DMS 273 treated with DMSO at 0.1 percent for 48 hours (cell line): ENCODE results near the gene ZNF775.

ENCODE experiments used
- DNase-seq: peaks from one replicate; lab custom pipeline; 2025; lab: John Stamatoyannopoulos, UW

Gene ZNF775

DNA sequence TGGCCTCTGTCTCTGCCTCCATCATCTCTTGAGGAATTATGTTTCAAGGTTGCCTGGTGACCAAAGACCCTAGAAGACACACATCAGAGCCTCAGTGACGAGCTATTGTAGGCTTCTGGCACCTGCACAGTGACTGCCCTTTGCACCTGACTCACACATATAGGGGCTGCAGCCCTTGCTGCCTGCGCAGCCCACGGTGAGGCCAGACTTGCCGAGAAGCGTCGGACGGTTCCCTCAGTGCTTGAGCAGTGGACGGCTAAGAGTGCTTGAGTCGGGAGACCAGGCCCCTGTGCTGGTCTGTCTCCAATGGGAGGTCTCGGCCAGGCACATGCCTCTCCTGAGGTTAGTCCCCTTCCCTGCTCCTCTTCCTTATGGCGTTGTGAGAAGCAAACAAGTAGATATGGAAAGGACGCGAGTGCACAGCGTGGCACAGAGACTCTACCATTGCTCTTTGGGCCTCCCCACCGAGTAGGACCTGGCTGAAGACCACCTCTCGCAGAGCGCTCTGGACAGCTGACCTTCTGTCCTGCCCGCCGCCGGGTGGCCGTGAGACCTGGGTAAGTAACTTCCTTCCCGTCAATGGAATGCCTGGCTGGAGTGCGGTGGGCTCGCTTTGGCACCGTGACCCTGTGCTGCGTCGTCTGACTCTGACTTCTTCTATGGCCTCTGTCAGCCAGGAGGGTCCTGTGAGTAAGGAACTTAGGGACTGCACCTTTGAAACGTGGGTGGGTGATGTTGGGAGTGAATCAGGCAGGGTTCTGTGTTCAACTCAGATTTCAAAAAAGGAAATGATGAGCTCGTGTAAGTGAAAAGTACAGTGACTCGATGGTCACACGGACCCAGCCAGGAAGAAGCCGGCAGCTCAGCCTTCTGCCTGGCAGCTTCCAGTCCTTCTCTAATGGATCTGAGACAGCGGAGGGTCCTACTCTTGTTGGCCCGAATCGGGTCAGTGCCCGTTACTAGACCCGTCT is 33.7 kb downstream of the ZNF775 start:
- no peak for DNase-seq

DNA sequence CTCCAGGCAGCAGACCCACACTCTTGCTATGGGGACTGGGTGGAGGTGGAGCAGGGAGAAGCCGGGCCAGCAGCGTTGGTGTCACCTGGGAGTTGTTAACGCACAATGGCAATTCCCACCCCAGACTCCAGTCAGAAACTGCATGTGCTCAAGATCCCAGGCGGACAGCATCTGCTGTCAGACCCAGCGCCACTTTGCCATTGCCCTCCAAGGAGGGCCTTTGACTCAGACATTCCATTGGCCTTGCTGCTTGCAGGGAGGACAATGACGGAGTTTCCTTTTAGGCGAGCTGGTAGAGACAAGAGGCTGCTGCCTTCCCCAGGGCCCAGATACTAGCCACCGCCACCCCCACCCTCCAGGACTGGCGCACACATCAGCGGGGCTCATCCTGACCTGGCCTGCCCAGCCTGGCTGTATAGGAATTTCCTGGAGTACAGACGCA is 34.5 kb downstream of the ZNF775 start:
- DNase-seq, result no peak

DNA sequence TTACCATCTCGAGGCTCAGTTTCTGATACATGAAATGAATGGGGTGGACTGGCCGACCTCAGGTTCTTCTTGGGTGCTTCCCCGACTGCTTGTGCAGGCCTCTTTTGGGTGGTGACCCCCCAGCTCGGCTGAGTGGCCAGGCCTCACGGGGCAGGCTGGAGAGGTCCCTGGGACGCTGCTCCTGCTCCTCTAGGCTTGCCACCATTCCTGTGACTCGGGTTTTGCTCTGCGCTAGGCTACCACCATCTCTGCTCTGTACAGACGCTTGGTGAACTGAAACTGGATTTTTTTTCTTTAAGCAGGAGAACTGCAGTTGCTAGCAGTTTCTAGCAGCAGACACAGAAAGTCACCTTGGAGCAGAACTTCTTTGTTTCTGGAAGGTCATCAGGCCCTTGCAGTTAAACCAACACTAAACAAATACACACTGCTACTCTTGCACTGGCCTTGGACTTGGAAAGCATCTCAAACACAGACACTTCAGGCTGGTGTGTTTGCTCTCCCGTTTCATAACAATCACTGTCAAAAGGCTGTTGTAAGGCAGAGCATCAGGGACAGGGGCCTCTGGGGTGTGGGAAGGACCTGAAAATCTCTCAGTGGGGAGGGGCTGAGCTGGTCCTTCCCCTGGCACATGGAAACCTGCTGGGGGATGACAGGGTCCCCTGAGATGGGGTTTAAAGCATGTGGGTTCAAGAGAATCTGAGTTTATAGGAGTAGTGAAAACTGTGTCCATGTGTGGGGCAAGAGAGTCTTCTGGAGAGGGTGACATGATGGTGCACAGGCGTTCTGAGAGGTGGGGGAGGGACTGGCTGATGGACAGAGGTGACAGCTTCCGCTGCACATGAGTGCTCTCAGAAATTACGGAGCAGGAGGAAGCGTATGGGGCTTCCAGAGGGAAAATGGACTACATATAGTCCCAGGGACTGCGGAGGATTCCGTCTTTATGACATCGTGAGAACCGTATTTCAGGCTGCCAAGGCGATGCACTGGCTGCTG is 36.3 kb downstream of the ZNF775 start:
- DNase-seq, result no peak

DNA sequence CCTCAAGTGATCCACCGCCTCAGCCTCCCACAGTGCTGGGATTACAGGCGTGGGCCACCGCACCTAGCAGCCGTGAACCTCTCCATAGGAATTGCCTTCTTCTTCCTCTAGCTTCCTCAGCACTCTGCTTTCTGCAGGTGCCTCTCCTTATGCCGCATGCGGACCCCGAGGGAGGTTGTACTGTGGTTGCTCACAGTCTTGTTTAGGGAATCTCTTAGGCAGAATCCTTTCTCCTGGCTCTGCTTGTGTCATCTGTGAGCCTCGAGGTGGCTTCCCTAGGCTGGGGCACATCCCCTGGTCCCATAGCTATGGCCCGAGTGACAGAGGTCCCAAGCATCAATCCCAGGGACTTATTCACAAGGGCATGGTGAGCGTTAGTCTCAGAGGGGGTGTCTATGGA is 38.1 kb downstream of the ZNF775 start:
- DNase-seq, result no peak

DNA sequence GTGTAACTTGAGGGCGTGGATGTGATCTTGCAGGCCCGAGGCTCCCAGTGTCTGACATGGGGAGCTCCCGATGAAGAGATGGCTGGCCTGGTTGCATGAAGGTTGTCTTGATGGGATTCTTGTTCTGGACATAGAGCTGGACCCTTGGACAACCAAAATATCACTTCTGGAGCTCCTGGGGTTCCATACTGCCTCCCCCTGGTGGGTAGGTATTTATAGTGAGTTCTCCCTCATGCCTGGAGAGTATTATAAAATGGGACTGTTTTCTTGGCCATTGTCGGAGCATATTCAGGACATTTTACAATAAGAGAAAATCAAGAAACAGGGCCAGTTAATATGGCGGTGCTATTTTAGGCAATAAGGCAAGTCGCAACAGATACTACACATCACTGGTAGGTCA is 38.7 kb downstream of the ZNF775 start:
- no peak for DNase-seq

DNA sequence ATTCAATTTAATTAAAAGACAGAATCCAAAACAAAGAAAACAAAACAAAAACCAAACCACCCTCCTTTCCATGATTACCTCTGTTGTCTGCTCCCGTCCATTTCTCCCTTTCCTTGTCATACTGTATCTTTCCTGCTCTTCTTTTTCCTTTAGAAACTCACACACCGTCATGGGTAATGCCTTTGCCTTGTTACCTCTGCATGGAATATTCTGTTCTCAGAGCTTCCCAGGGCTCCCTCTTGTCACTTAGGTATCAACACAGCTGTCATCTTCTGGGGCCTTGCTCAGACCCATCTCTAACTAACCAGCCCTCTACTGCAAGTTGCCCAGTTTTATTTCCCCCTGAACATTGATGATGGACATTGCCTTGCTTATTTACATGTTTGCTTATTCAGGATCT is 41.1 kb downstream of the ZNF775 start:
- DNase-seq, result no peak

DNA sequence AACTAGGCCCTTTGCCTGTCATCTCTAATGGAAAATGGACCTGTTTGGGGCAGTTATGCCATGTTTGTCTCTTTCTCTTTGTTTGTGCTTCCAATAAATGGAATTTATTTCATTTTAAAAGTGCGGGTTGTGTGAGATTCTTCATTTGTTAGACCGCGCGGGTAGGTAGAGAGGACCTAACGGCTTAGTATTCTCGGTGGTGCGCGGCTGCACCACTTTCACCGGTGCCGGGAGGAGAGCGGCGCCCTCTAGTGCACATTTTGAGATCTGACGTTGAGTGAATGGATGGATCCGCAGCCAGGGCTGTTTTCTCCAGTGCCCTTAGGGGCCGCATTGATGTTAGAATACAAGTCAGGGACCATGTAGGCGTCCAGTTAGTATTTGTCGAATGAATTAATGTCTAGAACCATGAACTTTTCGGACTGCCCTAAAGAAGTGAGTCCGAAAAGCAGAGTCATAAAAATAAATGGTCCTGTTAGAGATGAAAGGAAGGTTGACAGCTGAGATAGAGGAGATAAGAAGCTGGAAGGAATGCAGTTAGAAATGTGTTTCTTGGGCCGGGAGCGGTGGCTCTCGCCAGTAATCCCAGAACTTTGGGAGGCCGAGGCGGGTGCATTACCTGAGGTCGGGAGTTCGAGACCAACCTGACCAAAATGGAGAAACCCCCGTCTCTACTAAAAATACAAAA is 42.0 kb downstream of the ZNF775 start:
- no peak for DNase-seq

DNA sequence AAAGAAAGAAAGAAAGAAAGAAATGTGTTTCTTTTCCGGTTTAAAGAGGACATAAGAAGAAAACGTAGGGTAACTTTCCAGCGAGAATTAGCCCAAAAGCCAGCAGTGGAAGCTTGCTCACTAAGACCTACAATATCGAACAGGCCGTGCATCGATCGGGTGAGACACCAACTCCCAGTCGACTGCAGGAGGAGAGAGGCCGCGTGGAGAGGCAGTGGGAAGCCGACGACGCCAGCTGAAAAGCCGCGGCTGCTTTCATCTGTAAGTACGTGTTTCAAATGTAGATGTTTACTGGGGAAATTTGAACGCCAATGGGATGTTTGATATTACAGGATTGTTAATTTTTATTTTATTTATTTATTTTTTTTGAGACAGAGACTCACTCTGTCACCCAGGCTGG is 42.7 kb downstream of the ZNF775 start:
- DNase-seq, result no peak

DNA sequence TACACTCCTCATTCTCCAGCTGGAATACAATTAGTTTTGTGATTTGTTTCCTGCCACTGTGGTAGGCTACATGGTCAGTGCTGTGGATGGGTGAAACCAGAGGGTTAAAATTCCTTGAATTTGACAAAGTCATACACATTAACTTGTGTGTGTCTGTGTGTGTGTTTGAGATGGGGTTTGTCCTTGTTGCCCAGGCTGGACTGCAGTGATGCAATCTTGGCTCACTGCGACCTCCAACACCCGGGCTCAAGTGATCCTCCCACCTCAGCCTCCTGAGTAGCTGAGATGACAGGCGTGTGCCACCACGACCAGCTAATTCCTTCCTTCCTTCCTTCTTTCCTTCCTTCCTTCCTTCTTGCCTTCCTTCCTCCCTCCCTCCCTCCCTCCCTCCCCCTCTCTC is 46.5 kb downstream of the ZNF775 start:
- DNase-seq, result no peak

DNA sequence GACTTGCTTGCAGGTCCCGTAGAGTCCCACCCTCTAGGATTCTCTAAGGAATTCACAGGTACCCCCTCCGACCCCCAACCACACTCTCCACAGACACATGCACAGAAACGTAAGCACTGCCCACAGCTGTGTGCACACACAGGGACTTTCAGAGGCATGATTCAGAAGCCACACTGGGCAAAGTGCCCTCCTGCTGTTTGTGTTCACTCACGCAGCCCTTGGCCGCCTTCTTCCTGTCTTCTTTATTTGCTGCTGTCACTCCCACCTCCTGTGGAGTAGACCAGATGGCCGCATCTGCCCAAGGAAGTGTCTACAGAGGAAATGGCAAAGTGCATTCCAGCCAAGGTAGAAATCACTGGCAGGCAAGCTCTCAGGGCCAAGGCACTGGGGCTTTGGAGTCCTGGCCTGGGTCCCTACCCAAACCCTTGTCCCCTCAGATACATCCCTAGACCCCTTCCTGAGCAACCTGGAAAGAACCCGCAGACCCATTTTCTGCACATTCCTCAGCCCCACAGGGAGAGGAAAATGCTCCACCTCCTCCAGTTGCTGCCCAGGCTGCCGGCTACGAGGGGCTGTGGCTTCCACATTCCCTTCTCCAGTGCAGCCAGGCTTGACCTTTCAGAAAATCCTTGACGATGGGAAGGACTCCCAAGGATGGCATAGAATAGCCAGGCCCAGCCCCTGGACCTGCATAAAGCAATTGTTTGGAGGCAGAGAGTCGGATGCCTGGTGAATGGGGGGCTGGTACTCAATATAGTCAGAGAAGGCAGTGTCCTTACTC is 49.7 kb downstream of the ZNF775 start:
- peak; percentile 94 for DNase-seq

DNA sequence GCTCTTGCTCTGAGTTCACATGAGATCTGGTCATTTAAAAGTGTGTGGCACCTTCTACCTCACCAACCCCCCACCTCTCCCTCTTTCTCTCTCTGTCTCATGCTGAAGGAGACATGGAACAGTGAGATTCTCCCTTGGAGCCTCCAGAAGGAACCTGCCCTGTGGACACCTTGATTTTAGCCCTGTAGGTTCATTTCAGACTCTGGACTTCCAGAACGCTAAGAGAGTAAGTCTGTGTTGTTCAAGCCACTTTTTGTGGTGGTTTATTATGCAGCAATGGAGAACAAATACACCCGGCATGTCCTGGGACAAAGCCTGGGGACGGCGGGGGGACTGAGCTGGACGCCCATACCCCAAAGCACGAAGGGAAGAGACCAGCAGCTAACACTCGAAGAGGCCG is 50.6 kb downstream of the ZNF775 start:
- DNase-seq, result no peak

DNA sequence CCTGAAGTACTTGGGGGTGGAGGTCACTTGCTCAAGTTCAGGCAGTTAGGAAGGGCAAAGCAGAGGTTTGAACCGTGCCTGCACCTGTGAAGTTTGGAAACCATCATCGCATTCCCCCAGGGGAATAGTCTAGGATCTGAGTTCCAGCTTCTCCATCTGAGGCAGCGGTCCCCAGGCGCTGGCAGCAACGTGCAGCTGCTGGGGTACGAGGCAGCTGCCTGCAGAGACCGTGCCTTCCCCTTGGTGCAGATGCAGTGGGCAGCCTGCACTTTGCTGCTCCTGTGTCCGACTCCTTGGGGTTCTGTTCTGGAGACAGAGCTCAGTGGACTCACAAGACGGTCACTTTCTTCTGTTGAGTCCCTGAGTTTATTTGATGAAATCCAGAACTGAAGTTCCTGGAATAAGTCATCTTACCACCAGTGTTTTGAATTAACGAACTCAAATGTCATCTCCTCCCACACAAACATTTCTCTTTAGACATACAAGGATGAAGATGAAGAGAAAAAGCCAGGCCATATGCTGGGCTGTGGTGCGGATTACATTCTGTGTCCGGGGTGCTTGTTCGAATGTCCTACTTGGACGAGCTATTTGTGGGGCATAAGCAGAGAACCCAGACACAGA is 51.4 kb downstream of the ZNF775 start:
- DNase-seq, result no peak

DNA sequence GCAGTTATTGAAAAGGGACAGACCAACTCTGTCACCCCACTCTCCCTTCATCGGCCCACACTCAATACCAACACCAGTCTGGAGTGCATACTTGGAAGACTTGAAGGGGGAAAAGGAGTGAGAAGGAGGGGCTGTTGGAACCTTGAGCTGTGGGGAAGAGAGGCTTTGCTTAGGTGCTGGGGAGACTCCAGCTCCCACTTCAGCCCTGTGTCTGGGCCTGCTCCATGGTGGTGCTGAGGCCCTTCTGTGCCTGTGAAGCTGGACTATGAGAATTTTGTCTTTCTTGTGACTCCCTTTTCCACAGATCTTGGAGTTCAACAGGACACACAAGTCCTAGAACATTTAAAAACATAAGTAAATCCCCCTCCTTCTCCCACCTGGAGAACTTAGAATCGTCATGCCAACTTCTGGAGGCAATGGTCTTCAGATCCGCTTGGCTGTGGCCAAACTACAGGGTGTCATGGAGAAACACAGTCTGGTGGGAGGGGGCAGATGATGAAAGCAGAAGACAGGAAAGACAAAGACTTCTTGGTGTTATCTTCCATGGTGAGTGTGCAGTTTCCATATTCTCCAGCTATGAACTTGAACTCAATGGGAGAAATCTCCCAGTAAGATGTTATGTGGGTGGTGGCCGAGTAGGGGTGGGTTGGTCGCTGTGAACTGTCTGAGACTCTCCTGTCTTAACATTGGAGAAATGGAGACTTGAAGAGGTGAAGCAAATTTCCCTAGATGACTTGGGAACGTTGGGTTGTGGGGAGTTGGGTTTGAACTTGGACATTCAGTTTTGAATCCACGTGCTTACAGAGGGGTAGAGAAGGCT is 52.9 kb downstream of the ZNF775 start:
- DNase-seq, result no peak

DNA sequence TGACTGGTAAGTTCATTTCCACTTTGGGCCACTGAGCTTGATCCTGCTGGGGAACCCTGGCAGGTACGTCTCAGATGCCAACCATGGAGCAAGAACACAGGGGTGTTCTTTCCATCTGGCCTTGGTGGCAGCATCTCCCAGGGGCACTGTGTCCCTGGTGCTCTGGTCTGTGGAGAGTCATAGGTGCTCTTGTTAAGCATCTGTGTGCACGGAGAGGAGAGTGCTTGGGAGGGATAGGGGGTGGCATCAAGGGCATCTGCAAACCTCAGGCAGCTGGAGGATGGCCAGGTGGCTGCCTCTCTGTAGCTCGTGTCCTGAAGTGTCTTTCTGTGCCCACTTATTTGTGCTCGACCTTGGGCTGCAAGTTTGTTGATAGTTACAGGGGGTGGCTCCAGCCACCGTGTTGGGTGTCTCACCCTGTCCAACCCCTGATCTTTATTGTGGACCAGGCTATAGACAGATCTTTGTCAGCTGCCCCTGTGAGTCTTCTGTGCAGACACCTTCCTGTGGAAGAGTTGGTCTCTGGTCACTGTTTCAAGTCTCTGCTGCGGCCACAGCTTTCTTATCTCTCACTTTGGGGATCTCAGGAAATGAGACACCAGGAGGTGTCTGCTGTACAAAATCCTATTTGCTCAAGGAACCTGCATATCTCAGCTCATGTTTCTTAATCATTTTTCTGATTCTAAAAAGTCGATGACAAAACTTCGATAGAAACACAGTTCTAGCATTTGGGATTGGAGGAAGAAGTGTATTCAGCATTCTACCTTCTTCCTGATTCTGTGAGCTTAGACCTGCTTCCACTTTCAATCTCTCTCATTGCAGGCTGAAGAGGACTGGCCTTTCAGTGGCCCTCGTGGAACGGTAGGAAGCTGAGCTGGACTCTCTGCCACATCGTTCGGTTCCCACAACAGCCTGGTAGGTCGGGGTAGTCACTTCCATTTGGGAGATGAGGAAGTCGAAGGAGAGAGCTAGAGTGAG is 54.1 kb downstream of the ZNF775 start:
- DNase-seq, result no peak

DNA sequence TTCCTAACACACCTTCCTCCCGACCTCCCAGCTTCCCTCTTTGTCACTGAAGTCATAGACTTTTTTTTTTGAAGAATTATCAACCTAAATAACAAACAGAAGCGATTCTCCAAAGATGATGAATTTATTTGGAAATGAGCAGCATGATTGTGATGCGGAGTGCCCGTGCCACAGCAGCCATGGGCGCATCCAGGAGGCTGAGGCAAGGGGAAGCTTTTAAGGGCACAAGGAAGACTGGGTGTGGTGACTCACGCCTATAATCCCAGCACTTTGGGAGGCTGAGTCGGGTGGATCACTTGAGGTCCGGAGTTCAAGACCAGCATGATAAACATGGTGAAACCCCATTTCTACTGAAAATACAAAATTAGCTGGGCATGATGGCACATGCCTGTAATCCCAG is 55.1 kb downstream of the ZNF775 start:
- no peak for DNase-seq

DNA sequence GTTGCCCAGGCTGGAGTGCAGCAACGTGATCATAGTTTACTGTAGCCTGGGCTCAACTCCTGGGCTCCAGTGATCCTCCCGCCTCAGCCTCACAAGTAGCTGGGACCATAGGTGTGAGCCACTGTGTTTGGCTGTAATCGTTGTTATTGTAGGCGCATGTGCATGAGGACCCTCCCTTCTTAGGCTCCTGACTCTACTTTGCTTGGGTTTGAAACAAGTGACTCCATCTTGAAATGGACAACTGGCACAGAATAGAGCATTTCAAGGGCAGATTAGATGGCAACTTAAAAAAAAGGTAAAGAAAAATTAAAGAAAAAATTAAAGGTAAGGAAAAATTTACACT is 55.9 kb downstream of the ZNF775 start:
- DNase-seq, result no peak

DNA sequence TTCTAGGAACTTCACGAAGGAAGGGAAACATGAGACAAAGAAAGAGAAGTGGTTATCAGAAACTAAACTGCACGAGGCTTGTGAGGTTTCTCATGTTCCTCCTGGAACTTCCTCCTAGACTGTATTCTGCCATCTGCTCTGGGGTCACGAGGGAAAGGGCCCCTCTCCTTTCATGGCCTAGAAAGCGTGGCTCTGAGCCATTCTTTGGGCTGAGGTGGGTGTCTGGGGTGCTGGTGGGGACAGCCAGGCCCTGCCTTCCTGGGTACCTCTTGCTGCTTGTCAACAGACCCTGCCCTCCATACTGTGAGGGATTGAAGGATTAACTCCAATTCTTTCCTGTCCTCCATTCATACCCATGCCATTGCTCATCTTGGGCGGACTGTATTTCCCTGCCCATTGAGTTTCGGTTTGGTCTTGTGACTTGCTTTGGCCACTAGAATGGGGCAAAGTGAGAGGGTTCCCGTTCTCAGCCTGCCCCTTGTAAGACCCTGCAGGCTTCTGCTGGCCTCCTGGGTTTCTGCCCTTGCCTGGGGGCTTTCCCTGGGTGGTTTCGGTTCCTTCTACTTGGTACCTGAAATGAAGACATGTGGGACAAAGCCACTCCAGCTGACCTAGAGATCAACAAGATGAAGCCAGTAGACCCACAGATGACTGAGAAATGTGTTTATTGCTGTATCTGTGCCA is 56.4 kb downstream of the ZNF775 start:
- DNase-seq, result no peak

DNA sequence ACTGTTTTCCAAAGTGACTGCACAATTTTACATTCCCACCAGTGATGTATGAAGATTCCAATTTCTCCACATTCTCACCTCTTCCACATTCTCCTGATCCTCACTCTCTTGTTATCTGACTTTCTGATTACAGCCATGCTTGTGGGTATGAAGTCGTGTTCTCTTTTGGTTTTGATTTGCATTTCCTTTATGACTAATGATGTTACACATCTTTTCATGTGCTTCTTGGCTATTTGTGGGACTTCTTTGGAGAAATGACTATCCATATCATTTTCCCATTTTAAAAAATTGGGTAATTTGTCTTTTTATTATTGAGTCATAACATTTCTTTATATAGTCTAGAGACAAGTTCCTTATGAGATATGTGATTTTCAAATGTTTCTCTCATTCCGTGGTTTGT is 60.8 kb downstream of the ZNF775 start:
- no peak for DNase-seq
